ENCODE measurements around the gene ASIC1. TPM values are rescaled to one million over a fixed set of nuclear protein-coding genes. Genes with fewer than 3 reads are reported as not detected.

The ASIC1 gene
- total and polyA plus RNA-seq, 8 donors = 0.45 to 3.5 (median 1.2) TPM; not detected in 1

- intact Hi-C loops (cut with DNase I; ENCODE audit: low total_unique reads) = loop anchor here (5.0 kb wide), 1 partner anchor 92 kb away; no protein-coding TSS in a partner anchor
- Histone ChIP-seq H3K9me3 (no peaks in the 10 kb centered on the region), H3K4me1 (peaks cover 14 to 37% (median 34%) of the 10 kb centered on the region in 4 donors), H3K27me3 (peaks cover 0 to 26% (median 10%) of the 10 kb centered on the region in 3 donors), H3K27ac (no peak overlapping the region), H3K36me3 (no peaks in the 10 kb centered on the region), H3K4me3 (no peak overlapping the region)
- no peak for DNase-seq
- no peak for TF ChIP-seq POLR2A (IDR thresholded peaks at IDR 0.05)
- no peak for TF ChIP-seq EP300 (IDR thresholded peaks at IDR 0.05)
- TF ChIP-seq POLR2AphosphoS5 (IDR thresholded peaks at IDR 0.05) = no peak
- TF ChIP-seq CTCF (IDR thresholded peaks at IDR 0.05) = no peak
- WGBS, 5 donors = 87 to 93% (median 89%) methylated on average over 9 to 15 of the region's 15 CpGs
These were observed 1.4 kb downstream of the ASIC1 start for GRCh38 chr12:50058743-50059312.

GRCh38 chr12:50059440-50060119, 2.2 kb downstream of the ASIC1 start:
- Histone ChIP-seq H3K36me3 (no peaks in the 10 kb centered on the region), H3K27me3 (peaks cover 0 to 26% (median 10%) of the 10 kb centered on the region in 3 donors), H3K9me3 (no peaks in the 10 kb centered on the region), H3K4me1 (peaks cover 14 to 37% (median 34%) of the 10 kb centered on the region in 4 donors), H3K27ac (no peak overlapping the region), H3K4me3 (no peak overlapping the region)
- DNase-seq = peak in 1 of 2 donors; percentile 37
- intact Hi-C loops (cut with DNase I; ENCODE audit: low total_unique reads) = loop anchor here (5.0 kb wide), 1 partner anchor 92 kb away; no protein-coding TSS in a partner anchor
- WGBS, 5 donors = 69 to 81% (median 76%) methylated on average over 12 of the region's 12 CpGs
- TF ChIP-seq POLR2AphosphoS5 (IDR thresholded peaks at IDR 0.05) (no peak), POLR2A (IDR thresholded peaks at IDR 0.05) (no peak), EP300 (IDR thresholded peaks at IDR 0.05) (no peak), CTCF (IDR thresholded peaks at IDR 0.05) (no peak)

GRCh38 chr12:50060120-50060468, 2.7 kb downstream of the ASIC1 start:
- no peak for TF ChIP-seq POLR2A (IDR thresholded peaks at IDR 0.05)
- TF ChIP-seq POLR2AphosphoS5 (IDR thresholded peaks at IDR 0.05) = no peak
- TF ChIP-seq CTCF (IDR thresholded peaks at IDR 0.05) = no peak
- TF ChIP-seq EP300 (IDR thresholded peaks at IDR 0.05) = no peak
- WGBS, 5 donors = 65 to 71% (median 66%) methylated on average over 4 of the region's 4 CpGs
- H3K27me3 ChIP-seq = peaks cover 0 to 26% (median 10%) of the 10 kb centered on the region in 3 donors

GRCh38 chr12:50061171-50061570, 3.8 kb downstream of the ASIC1 start:
- no peaks in the 10 kb centered on the region for H3K9me3 ChIP-seq
- no peaks in the 10 kb centered on the region for H3K36me3 ChIP-seq
- H3K27me3 ChIP-seq = peaks cover 0 to 25% (median 10%) of the 10 kb centered on the region in 3 donors
- TF ChIP-seq CTCF (IDR thresholded peaks at IDR 0.05) (no peak), POLR2AphosphoS5 (IDR thresholded peaks at IDR 0.05) (no peak), POLR2A (IDR thresholded peaks at IDR 0.05) (no peak), EP300 (IDR thresholded peaks at IDR 0.05) (no peak)
- peak in 1 of 2 donors; percentile 12 for DNase-seq
- no peak overlapping the region for H3K27ac ChIP-seq
- intact Hi-C loops (cut with DNase I; ENCODE audit: low total_unique reads) = no loop called here
- no peak overlapping the region for H3K4me3 ChIP-seq
- WGBS, 5 donors = 79 to 97% (median 85%) methylated on average over 2 of the region's 2 CpGs
- peaks cover 14 to 29% (median 27%) of the 10 kb centered on the region in 4 donors for H3K4me1 ChIP-seq

More at GRCh38 chr12:50060120-50060468, 2.7 kb downstream of the ASIC1 start:
- H3K4me1 ChIP-seq = peaks cover 14 to 37% (median 34%) of the 10 kb centered on the region in 4 donors
- intact Hi-C loops (cut with DNase I; ENCODE audit: low total_unique reads) = no loop called here
- no peaks in the 10 kb centered on the region for H3K9me3 ChIP-seq
- no peak for DNase-seq
- no peaks in the 10 kb centered on the region for H3K36me3 ChIP-seq
- H3K4me3 ChIP-seq = no peak overlapping the region
- no peak overlapping the region for H3K27ac ChIP-seq

Data from stomach (tissue), 9 donors.